ENCODE results near the gene C1GALT1C1L. TPM values are rescaled to one million over a fixed set of nuclear protein-coding genes. Genes with fewer than 3 reads are reported as not detected.

The C1GALT1C1L gene
- total and polyA plus RNA-seq, 3 donors from 2014 or later = 3.1 to 8.6 (median 5.8) TPM

Other genes with a start within 250 kb of the C1GALT1C1L start
- 10 to 100 TPM; 39.5 to 43.9 TPM for gene THADA, start 80.4 kb downstream of the C1GALT1C1L start, total RNA-seq
- gene THADA, start 80.4 kb downstream of the C1GALT1C1L start, polyA plus RNA-seq (ENCODE audit: insufficient read depth, low read depth, low replicate concordance) = 29.5 TPM
- 10 to 100 TPM; 45.3 to 80.2 TPM for gene PLEKHH2, start 39.2 kb downstream of the C1GALT1C1L start, total RNA-seq
- gene PLEKHH2, start 39.2 kb downstream of the C1GALT1C1L start, polyA plus RNA-seq (ENCODE audit: insufficient read depth, low read depth, low replicate concordance) = 7.4 TPM
- gene DYNC2LI1, start 97.6 kb upstream of the C1GALT1C1L start, total RNA-seq = 10 to 100 TPM; 48.8 to 60.4 TPM
- gene DYNC2LI1, start 97.6 kb upstream of the C1GALT1C1L start, polyA plus RNA-seq (ENCODE audit: insufficient read depth, low read depth, low replicate concordance) = 66.8 TPM
- not detected for gene ABCG5, start 162.4 kb upstream of the C1GALT1C1L start, total RNA-seq
- 0.16 TPM for gene ABCG5, start 162.4 kb upstream of the C1GALT1C1L start, polyA plus RNA-seq (ENCODE audit: insufficient read depth, low read depth, low replicate concordance)
- gene ABCG8, start 162.5 kb upstream of the C1GALT1C1L start, total RNA-seq = under 1 TPM; 0.24 to 0.43 TPM
- gene ABCG8, start 162.5 kb upstream of the C1GALT1C1L start, polyA plus RNA-seq (ENCODE audit: insufficient read depth, low read depth, low replicate concordance) = not detected

Data from testis (tissue), 3 donors.